CD4-positive, alpha-beta T cell treated with Interleukin-17A for 4 hours (primary cell): Measurements from ENCODE around the gene C16orf78.

Experiments
- DNase-seq: peaks from one replicate; pipeline ENCODE4 v3.0.0-alpha.2; 2020; ENCODE audit warnings: mixed read lengths

C16orf78 gene

GRCh38 chr16:49373504-49373903 lies at the start of gene C16orf78:
Gene C16orf78, plus strand, starts transcription at chr16:49373804. Its CDS starts 136 bp downstream, at chr16:49373940.
- DNase-seq = no peak

- DNase-seq = no peak
Observed at GRCh38 chr16:49324703-49325102, 48.9 kb upstream of the C16orf78 start.

GRCh38 chr16:49327466-49327865 lies 46.1 kb upstream of the C16orf78 start:
- DNase-seq = no peak

- no peak for DNase-seq
Observed at GRCh38 chr16:49328325-49328724, 45.3 kb upstream of the C16orf78 start.

- no peak for DNase-seq
Observed at GRCh38 chr16:49330562-49331201, 42.9 kb upstream of the C16orf78 start.

- no peak for DNase-seq
Observed at GRCh38 chr16:49332589-49333258, 40.9 kb upstream of the C16orf78 start.

GRCh38 chr16:49333259-49333597 lies 40.4 kb upstream of the C16orf78 start:
- no peak for DNase-seq

- DNase-seq = no peak
Observed at GRCh38 chr16:49335828-49336227, 37.8 kb upstream of the C16orf78 start.

- no peak for DNase-seq
Observed at GRCh38 chr16:49336581-49336980, 37.0 kb upstream of the C16orf78 start.

- no peak for DNase-seq
Observed at GRCh38 chr16:49337814-49338350, 35.7 kb upstream of the C16orf78 start.

- DNase-seq = no peak
Observed at GRCh38 chr16:49338611-49339265, 34.9 kb upstream of the C16orf78 start.

- no peak for DNase-seq
Observed at GRCh38 chr16:49340466-49340865, 33.1 kb upstream of the C16orf78 start.

GRCh38 chr16:49341706-49342105 lies 31.9 kb upstream of the C16orf78 start:
- DNase-seq = no peak

GRCh38 chr16:49342336-49343265 lies 31.0 kb upstream of the C16orf78 start:
- no peak for DNase-seq

GRCh38 chr16:49343291-49343690 lies 30.3 kb upstream of the C16orf78 start:
- DNase-seq = no peak

GRCh38 chr16:49344401-49344800 lies 29.2 kb upstream of the C16orf78 start:
- DNase-seq = no peak

GRCh38 chr16:49345829-49346228 lies 27.8 kb upstream of the C16orf78 start:
- DNase-seq = no peak

GRCh38 chr16:49346459-49346858 lies 27.1 kb upstream of the C16orf78 start:
- DNase-seq = no peak

- DNase-seq = no peak
Observed at GRCh38 chr16:49347476-49347875, 26.1 kb upstream of the C16orf78 start.

GRCh38 chr16:49348408-49349176 lies 25.0 kb upstream of the C16orf78 start:
- no peak for DNase-seq

- DNase-seq = no peak
Observed at GRCh38 chr16:49349446-49350168, 24.0 kb upstream of the C16orf78 start.
